Epithelial cell of proximal tubule (primary cell): ENCODE data around the gene ELMO3. TPM values are rescaled to one million over a fixed set of nuclear protein-coding genes. Genes with fewer than 3 reads are reported as not detected.

Experiments used
- DNase-seq: peaks from one replicate; pipeline ENCODE4 v3.0.0-alpha.2; 2011; ENCODE audit warnings: low read depth
- H3K4me3 ChIP-seq: 2 replicates; pipeline ENCODE4 v1.5.1; 2011; ENCODE audit warnings: low read depth, mild to moderate bottlenecking, low read length
- total RNA-seq: library from RNA; depleted of rRNA; stranded (reverse); fragments of >200 nt; gene quantifications from 2 replicates; pipeline ENCODE4 v1.2.3, GENCODE V29; 2015
- TF ChIP-seq, protein P1 (sequence below): conservative IDR thresholded peaks from 2 replicates; pipeline ENCODE4 v1.5.1; 2012; ENCODE audit warnings: low read depth, mild to moderate bottlenecking, low read length

ELMO3 gene
- total RNA-seq, 1 donor from 2014 or later = 11.0 TPM

DNA sequence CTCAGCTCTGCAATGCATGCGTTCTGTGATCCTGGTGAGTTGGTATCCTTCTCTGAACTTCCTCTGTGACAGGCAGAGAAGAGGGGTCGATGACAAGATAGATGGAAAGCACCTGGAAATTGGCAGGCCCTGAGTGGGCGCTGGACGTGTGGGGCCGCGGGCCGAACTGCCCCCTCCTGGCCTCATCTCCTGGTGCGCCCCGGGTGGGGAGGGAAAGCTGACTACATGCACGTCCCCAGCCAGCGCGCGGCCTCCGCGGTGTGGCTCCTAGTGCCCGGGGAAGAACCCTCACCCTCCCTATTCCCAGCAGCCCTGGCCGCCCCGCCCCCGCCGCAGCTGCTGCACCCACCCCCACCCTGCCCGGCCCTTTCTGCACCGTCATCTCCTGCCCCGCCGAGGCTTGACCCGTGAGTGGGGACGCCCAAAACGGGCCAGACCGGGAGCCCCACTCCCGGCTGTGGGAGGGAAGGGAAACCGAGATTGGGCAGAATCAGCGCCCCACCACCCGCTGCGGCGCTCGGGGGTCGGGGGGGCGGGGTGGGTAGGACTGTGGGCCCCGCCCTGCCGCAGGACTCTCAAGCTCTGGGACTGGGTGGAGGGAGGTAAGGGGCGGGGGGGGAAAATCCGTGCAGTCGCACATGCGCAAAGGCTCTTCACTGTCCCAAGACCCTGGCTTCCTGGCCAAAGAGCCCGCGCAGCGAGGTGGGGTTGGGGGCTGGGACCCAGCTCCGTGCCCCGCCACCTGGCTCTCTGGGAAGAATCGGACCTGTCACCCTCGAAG lies 28.6 kb upstream of the ELMO3 start, which contains the start of gene NOL3:
TSS of gene NOL3 (plus strand) at position 371 of the 781 bp plus-strand sequence.
- no peak for DNase-seq
- TF ChIP-seq, protein P1, sequence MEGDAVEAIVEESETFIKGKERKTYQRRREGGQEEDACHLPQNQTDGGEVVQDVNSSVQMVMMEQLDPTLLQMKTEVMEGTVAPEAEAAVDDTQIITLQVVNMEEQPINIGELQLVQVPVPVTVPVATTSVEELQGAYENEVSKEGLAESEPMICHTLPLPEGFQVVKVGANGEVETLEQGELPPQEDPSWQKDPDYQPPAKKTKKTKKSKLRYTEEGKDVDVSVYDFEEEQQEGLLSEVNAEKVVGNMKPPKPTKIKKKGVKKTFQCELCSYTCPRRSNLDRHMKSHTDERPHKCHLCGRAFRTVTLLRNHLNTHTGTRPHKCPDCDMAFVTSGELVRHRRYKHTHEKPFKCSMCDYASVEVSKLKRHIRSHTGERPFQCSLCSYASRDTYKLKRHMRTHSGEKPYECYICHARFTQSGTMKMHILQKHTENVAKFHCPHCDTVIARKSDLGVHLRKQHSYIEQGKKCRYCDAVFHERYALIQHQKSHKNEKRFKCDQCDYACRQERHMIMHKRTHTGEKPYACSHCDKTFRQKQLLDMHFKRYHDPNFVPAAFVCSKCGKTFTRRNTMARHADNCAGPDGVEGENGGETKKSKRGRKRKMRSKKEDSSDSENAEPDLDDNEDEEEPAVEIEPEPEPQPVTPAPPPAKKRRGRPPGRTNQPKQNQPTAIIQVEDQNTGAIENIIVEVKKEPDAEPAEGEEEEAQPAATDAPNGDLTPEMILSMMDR = no peak
- peak within 1 kb of the TSS; percentile 65 for H3K4me3 ChIP-seq

DNA sequence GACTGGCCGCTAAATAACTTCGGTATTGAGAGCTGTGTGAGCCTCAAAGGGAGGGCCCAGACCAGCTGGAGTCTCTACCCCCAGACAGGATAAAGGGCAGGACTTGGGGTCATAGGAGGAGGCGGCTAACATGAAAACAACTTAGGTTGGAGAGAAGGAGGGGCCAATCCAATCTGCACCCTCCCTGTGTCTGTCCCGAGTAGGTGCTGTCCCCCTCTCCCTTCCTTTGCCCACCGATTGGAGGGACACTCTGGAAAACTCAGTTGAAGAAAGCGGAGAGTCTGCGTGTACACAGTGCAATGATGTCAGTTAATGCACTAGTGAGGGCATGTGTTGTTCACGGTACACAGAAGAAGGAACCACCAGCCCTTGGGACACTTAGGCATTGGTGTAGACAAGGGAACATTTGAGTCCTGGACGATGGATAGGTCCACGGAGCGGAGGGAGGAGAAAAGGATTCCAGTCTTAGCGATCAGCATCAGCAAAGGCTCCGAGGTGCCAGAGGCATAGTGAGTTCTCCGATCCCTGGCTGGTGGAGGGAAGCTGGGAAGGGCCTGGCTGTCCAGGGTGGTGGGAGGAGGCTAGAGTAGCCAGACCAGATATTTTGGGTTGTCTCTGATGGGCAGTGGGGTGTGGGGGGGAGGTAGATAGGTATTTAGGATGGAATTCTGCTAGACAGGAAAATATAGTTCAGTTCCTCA lies 27.8 kb upstream of the ELMO3 start:
- DNase-seq = no peak
- TF ChIP-seq, protein P1 = no peak
- peak overlapping the region; percentile 65 for H3K4me3 ChIP-seq

DNA sequence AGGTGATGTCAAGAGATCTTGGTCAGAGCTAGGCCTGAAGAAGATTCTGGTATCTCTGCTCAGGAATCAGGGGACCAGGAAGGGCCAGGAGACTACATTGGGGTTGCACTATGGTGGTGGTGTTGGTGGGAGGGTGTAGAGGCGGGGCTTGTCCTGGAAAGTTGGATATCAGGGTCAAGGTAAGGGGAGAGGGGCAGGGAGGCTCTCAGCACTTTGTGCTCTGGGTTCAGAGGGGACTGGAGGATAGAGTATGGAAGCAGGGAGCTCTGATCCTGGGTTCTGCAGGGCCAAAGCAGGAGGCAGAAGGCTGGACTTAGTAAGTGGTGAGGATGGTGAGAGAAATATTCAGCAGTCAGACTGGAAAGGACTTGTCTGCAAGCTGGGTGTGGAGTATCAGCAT lies 25.6 kb upstream of the ELMO3 start:
- TF ChIP-seq, protein P1 = no peak
- DNase-seq = no peak
- H3K4me3 ChIP-seq = peak overlapping the region; percentile 65

DNA sequence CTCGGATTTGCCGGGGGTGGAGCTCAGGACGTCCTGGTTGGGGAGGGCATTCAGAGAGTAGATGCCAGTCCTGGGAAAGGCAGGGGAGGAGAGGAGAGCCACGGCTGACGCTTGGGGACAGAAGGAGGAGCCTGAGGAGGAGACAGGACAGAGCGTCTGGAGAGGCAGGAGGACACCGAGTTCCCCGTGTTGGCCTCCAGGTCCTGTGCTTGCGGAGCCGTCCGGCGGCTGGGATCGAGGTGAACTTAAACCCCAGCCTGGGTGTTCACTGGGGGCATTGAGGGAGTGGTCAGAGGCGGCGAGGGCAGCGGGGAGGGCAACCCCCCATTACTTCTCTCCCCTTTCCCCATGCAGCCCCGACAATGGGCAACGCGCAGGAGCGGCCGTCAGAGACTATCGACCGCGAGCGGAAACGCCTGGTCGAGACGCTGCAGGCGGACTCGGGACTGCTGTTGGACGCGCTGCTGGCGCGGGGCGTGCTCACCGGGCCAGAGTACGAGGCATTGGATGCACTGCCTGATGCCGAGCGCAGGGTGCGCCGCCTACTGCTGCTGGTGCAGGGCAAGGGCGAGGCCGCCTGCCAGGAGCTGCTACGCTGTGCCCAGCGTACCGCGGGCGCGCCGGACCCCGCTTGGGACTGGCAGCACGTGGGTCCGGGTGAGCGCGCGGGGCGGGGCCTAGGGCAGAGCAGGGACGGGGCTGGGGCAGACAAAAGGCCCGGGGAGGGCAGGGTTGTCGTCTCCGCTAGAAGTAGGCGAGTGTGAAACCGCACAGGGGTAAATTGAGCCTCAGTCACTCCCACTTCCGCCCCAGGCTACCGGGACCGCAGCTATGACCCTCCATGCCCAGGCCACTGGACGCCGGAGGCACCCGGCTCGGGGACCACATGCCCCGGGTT lies 24.9 kb upstream of the ELMO3 start:
- TF ChIP-seq, protein P1 = peak; percentile 32
- no peak for DNase-seq

DNA sequence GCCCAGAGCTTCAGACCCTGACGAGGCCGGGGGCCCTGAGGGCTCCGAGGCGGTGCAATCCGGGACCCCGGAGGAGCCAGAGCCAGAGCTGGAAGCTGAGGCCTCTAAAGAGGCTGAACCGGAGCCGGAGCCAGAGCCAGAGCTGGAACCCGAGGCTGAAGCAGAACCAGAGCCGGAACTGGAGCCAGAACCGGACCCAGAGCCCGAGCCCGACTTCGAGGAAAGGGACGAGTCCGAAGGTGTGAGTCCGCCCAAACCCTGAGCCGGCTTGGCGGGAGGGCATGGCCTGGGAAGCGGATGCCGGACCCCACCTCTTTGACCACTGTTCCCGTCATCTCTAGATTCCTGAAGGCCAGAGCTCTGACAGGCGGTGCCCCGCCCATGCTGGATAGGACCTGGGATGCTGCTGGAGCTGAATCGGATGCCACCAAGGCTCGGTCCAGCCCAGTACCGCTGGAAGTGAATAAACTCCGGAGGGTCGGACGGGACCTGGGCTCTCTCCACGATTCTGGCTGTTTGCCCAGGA lies 24.2 kb upstream of the ELMO3 start:
- peak overlapping the region; percentile 65 for H3K4me3 ChIP-seq
- TF ChIP-seq, protein P1 = no peak

More for the DNA sequence above, 24.9 kb upstream of the ELMO3 start:
- peak overlapping the region; percentile 65 for H3K4me3 ChIP-seq

DNA sequence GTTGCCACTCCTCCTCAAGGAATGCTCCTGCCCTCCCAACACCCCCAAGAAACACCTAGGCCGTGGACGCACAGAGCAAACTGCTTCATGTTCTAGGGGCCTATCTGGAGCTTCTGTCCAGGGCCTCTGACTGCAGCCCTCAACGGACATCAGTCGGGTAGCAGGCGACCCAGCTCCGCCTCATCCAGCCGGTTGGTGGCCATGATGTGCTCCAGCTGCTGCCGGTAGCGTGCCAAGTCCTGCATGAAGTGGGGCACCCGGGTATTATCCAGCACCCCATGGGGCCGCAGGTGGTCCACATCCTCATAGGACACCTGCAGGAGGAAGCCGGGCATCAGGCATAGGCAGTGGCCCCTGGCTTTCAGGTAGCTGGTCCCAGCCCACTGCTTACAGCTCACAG lies 22.3 kb upstream of the ELMO3 start:
- DNase-seq = no peak
- TF ChIP-seq, protein P1 = no peak
- no peak overlapping the region for H3K4me3 ChIP-seq

More for the DNA sequence above, 24.2 kb upstream of the ELMO3 start:
- DNase-seq = no peak
